ENCODE results near the gene CCDC24.

GRCh38 chr1:43956234-43956633 lies 35.2 kb upstream of the CCDC24 start:
- TF ChIP-seq CTCF (IDR thresholded peaks at IDR 0.05) (no peak), POLR2A (IDR thresholded peaks at IDR 0.05) (no peak)
